Type B pancreatic cell (in vitro differentiated cells): ENCODE data around the gene AGMO. TPM values are rescaled to one million over a fixed set of nuclear protein-coding genes. Genes with fewer than 3 reads are reported as not detected.

Experiments used
- DNase-seq: peaks from one replicate; pipeline ENCODE4 v3.0.0; 2021; ENCODE audit warnings: mixed read lengths; ENCODE audit not compliant: unreplicated experiment; ENCODE audit errors: extremely low spot score
- H3K27ac Mint-ChIP-seq: 2 replicates; pipeline ENCODE4 v1.8.0; 2021; ENCODE audit warnings: mild to moderate bottlenecking, mixed read lengths
- H3K27me3 Mint-ChIP-seq: 2 replicates; pipeline ENCODE4 v1.8.0; 2021; ENCODE audit warnings: mixed read lengths
- H3K36me3 Mint-ChIP-seq: 2 replicates; pipeline ENCODE4 v1.8.0; 2021; ENCODE audit warnings: mixed read lengths
- H3K4me1 Mint-ChIP-seq: one replicate; pipeline ENCODE4 v1.8.0; 2021; ENCODE audit warnings: mixed read lengths; ENCODE audit not compliant: unreplicated experiment
- H3K4me3 Mint-ChIP-seq: 2 replicates; pipeline ENCODE4 v1.8.0; 2021; ENCODE audit warnings: mild to moderate bottlenecking, mixed read lengths
- H3K9me3 Mint-ChIP-seq: 2 replicates; pipeline ENCODE4 v1.8.0; 2021; ENCODE audit warnings: mixed read lengths
- total RNA-seq: library from RNA; stranded (reverse); gene quantifications from 2 replicates; pipeline ENCODE4 v1.2.1, GENCODE V29; 2021; ENCODE audit warnings: low replicate concordance
- TF ChIP-seq, protein P1 (sequence below): fragments of 200-600 bp; sonication (generic); conservative IDR thresholded peaks from 2 replicates; pipeline ENCODE4 v1.5.0; 2021; ENCODE audit warnings: antibody characterized with exemption, mild to moderate bottlenecking

The AGMO gene
- total RNA-seq, 1 donor from 2014 or later, result 0.41 TPM

- no peak for DNase-seq
- TF ChIP-seq, protein P1, sequence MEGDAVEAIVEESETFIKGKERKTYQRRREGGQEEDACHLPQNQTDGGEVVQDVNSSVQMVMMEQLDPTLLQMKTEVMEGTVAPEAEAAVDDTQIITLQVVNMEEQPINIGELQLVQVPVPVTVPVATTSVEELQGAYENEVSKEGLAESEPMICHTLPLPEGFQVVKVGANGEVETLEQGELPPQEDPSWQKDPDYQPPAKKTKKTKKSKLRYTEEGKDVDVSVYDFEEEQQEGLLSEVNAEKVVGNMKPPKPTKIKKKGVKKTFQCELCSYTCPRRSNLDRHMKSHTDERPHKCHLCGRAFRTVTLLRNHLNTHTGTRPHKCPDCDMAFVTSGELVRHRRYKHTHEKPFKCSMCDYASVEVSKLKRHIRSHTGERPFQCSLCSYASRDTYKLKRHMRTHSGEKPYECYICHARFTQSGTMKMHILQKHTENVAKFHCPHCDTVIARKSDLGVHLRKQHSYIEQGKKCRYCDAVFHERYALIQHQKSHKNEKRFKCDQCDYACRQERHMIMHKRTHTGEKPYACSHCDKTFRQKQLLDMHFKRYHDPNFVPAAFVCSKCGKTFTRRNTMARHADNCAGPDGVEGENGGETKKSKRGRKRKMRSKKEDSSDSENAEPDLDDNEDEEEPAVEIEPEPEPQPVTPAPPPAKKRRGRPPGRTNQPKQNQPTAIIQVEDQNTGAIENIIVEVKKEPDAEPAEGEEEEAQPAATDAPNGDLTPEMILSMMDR, result no peak
- Mint-ChIP-seq H3K4me3 (no peak overlapping the region), H3K9me3 (no peaks in the 10 kb centered on the region), H3K27ac (no peak overlapping the region), H3K36me3 (no peaks in the 10 kb centered on the region), H3K4me1 (peaks cover 4% of the 10 kb centered on the region), H3K27me3 (no peaks in the 10 kb centered on the region)
These were observed 119.9 kb downstream of the AGMO start for GRCh38 chr7:15441915-15442314.

DNA sequence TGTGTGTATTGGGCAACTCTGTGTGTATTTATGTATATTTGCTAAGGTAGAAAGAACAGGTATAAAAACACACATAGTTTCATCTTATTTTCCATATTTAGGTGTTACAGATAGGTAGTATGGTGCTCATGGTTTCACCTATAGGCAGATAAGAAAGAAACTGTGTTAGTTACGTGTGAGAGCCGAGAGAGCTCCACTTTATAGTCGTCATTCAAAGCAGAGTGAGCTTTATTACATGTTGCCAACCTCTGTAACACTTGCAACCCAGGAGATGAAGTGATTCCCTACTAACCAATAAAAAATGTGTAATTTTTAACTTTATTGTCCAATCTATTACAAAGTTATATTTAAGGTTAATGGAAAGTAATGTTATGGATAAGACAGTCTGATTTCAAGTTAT, 121.3 kb downstream of the AGMO start:
- no peak for DNase-seq
- no peaks in the 10 kb centered on the region for H3K9me3 Mint-ChIP-seq
- H3K36me3 Mint-ChIP-seq, result no peaks in the 10 kb centered on the region
- H3K4me3 Mint-ChIP-seq, result no peak overlapping the region
- H3K4me1 Mint-ChIP-seq, result no peaks in the 10 kb centered on the region
- TF ChIP-seq, protein P1, result no peak
- no peaks in the 10 kb centered on the region for H3K27me3 Mint-ChIP-seq
- no peak overlapping the region for H3K27ac Mint-ChIP-seq

DNA sequence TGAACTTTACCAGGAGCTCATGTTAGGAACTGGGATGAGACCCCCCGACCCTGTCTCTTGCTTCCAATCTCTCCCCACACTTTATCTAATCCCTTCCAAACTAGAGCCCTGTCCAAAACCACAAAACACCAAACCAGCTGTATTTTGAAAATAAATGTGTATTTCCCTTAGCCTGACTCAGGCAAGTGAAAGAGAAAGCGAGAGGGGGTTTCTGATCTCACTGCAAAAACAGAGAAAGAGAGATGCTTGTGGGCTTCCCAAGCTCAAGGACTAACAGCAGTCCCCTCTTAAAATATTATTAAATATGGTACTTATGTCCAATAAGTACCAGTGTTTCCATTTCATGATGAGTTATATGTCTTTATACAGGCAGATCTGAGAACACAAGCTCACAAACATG, 122.0 kb downstream of the AGMO start:
- no peak for DNase-seq
- no peaks in the 10 kb centered on the region for H3K36me3 Mint-ChIP-seq
- TF ChIP-seq, protein P1, result no peak
- H3K27me3 Mint-ChIP-seq, result no peaks in the 10 kb centered on the region
- H3K9me3 Mint-ChIP-seq, result no peaks in the 10 kb centered on the region
- no peak overlapping the region for H3K4me3 Mint-ChIP-seq
- H3K27ac Mint-ChIP-seq, result no peak overlapping the region
- no peaks in the 10 kb centered on the region for H3K4me1 Mint-ChIP-seq

DNA sequence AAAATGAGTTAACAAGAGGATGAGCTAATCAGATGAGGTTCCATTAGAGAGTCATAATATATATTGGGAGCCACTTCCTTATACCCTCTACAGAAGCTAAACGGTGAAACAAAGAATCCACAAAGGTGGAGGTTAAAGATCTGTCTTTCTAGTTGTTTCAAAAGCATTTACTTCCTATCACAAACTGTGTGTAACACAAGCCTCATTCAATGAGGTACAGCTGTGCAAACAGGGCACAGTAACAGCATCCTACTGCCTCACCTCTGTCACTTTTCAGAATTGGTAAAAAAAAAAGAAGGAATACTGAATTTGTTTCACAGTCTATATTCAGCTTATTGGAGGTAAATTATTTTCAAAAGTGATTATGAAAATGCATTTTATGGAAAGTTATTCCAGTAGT, 128.7 kb downstream of the AGMO start:
- DNase-seq, result no peak
- Mint-ChIP-seq H3K4me1 (peaks cover 19% of the 10 kb centered on the region), H3K27me3 (no peaks in the 10 kb centered on the region), H3K27ac (no peak overlapping the region), H3K9me3 (peaks cover 4% of the 10 kb centered on the region), H3K36me3 (no peaks in the 10 kb centered on the region), H3K4me3 (no peak overlapping the region)
- TF ChIP-seq, protein P1, result no peak

DNA sequence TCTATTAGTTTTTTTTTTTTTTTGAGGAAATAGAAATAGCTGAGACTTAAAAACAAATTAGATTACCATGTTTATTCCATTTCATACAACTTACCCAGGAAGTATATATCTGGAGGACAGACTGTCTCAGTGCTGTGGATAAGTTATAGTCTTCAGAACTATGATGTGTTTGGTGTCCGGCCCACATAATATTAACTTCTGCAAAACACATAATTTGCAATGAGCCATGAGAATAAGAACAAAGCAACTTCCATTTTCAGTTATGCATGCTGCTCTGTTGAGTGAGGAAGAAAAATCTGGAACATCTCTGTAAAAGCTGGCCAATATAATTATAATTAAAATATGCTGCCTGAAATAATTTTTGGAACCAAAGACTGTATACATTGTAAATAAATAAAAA, 130.9 kb downstream of the AGMO start:
- TF ChIP-seq, protein P1, result no peak
- Mint-ChIP-seq H3K36me3 (no peaks in the 10 kb centered on the region), H3K4me1 (peaks cover 19% of the 10 kb centered on the region), H3K27me3 (no peaks in the 10 kb centered on the region), H3K27ac (no peak overlapping the region), H3K4me3 (no peak overlapping the region), H3K9me3 (peaks cover 4% of the 10 kb centered on the region)
- DNase-seq, result no peak

GRCh38 chr7:15430191-15430590, 131.6 kb downstream of the AGMO start:
- Mint-ChIP-seq H3K4me1 (peaks cover 19% of the 10 kb centered on the region), H3K4me3 (no peak overlapping the region), H3K9me3 (peaks cover 4% of the 10 kb centered on the region), H3K36me3 (no peaks in the 10 kb centered on the region), H3K27me3 (no peaks in the 10 kb centered on the region), H3K27ac (no peak overlapping the region)
- no peak for DNase-seq
- TF ChIP-seq, protein P1, result no peak
